Pulmonary artery endothelial cell (primary cell): Measurements from ENCODE around the gene TRIP13. TPM values are rescaled to one million over a fixed set of nuclear protein-coding genes. Genes with fewer than 3 reads are reported as not detected.
"Not testable (repeated sequence)": the region's sequence is repeated elsewhere in the genome, so short reads cannot be mapped to it uniquely, and the experiment has no call there.

Source experiments
- DNase-seq: peaks from one replicate; pipeline ENCODE4 v3.0.0-alpha.2; 2011; ENCODE audit warnings: low read depth, low spot score
- total RNA-seq: library from RNA; depleted of rRNA; stranded (reverse); fragments of >200 nt; gene quantifications from 2 replicates; pipeline ENCODE4 v1.2.3, GENCODE V29; 2014

TRIP13 gene
- total RNA-seq, 1 donor from 2014 or later: 37.9 TPM

- DNase-seq: no peak
Observed at GRCh38 chr5:891117-891836, 1.4 kb upstream of the TRIP13 start.

- DNase-seq: no peak
Observed at GRCh38 chr5:891837-892393, 769 bp upstream of the TRIP13 start.

DNA sequence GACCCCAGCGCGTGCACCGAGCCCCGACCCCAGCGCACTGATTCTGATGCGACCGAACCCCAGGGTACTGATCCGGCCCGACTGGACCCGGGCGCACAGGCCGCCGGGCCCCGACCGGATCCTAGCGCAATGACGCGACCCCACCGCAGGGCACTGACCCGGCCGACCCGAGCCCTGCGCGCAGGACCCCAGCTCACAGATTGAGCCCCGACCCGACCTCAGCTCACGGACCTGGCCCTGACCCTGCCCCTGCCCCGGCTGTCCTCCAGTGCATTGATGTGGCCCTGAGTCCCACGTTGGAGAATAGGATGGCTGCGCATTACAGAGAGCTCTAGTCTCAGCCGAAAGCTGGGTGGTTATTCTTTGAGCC, 438 bp downstream of the TRIP13 start:
- no peak for DNase-seq

DNA sequence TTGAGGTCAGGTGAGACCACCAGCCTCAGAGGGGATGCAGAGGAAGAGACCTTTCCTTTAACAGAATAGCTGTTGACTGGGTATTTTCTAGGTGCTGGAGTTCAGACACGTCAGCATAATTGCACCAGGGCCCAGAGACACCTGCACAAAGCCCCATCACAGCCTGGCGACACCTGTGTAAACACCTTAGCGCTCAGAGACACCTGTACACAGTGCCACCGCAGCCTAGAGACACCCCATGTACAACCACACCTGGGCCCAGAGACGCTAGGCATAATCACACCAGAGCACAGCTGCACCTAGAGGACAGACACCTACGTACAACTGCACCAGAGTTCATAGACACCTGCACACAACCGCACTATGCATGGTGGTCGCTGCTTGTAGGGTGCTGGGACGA, 1.0 kb downstream of the TRIP13 start:
- no peak for DNase-seq

DNA sequence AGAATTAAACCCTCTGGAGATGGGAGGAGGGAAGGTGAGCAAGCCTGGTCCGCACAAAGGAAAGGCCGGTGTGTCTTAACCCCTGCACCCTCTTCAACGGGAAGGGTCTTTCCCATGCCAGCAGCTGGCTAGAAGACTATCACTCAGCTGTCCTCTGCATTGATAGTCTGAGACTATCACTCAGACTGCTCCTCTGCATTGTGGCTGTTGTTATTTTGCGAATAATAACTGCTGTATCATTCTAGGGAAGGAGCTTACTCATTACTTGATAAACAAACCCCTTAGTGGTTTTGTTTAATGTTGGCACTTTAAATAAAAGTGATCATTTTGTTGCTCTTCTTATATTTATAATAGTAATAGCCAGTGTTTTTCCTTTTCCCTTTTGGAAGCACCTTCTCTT, 8.1 kb downstream of the TRIP13 start:
- no peak for DNase-seq

DNA sequence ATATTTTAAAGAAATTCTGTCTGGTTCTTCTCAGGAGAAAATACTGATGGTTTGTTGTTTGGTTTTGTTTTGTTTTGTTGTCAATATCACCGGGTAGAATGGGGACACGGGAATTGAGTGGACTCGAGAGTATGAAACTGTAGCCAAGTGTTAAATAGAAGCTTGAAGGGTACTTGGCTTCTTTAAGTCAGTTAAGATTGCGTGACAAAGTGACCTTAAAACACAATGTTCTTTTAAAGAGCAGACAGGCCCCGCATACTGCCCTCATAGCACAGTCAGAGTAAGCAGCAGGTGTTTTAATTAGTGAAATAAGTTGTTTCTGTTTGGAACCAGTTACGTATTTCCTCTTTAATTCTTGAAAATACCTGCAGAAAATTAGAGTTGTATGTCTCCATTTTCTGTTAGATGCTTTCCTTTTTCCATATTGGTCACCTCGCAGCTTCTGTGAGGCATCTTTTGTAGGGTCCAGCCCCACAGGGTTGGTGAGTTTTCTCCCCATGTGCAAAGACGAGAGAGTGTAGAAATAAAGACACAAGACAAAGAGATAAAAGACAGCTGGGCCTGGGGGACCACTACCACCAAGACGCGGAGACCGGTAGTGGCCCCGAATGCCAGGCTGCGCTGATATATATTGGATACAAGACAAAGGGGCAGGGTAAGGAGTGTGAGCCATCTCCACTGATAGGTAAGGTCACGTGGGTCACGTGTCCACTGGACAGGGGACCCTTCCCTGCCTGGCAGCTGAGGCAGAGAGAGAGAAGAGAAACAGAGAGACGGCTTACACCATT, 9.6 kb downstream of the TRIP13 start:
- DNase-seq: no peak

GRCh38 chr5:903756-904096, 11.0 kb downstream of the TRIP13 start:
- DNase-seq: no peak

GRCh38 chr5:905139-905642, 12.5 kb downstream of the TRIP13 start:
- DNase-seq: no peak

DNA sequence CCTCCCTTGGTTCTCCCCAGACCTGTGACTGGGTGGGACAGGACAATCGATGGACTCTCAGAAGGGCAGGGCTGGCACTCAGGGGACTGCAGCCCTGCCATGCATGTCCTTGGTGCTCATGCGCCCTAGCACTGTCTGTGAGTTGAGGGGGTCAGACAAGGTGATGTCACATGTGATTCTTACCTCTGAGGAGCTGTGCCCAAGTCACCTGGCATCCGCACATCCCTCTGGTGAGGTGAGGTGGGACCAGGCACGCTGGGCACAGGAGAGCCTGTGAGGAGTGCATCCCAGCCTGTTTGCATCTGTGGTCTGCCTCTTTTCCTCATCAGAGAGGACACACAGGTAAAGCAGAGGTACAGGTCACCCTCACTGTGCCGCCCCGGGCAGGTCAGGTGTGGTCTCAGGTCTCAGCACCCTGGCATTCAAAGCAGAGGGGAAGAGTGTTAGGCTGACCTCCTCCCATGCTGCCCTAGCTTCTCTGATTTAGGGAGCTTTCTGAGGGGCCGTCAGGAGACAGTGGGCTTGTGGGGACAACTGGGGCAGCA, 14.8 kb downstream of the TRIP13 start:
- no peak for DNase-seq

DNA sequence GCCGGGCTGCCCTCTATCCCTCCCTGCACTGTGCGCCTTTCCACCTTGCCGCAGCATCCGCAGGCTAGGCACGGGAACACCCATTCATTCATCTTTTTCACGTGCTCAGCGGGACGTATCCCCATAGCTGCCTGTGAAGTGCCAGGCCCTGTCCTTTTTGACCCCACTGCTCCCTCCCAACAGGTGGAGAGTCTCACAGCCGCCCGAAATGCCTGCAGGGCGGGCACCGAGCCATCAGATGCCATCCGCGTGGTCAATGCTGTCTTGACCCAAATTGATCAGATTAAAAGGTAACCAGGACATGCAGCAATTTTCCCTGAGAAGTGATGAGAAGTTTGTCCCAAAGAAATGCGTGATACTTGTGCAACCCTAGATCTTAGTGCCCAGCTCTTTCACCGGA, 15.5 kb downstream of the TRIP13 start:
- no peak for DNase-seq

DNA sequence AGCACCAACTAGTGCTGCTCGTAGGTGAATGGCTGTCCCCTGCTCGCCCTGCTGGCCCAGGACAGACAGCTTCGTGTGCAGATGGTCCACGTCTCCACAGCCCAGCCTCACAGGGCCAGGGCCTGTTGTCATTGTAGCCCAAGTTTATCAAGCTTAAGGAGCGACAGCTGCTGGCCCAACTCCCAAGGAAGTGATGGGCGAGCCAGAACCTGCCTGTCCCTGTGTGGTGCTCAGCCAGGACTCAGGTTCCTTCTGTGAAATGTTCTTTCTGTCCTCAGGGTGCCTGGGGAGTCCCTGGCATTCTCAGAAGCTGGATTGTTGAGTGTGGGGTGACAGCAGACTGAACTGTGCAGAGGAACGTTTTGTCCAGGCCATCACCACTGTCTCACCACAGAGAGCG, 16.4 kb downstream of the TRIP13 start:
- no peak for DNase-seq

- no peak for DNase-seq
Observed at GRCh38 chr5:909994-910768, 17.5 kb downstream of the TRIP13 start.

GRCh38 chr5:910769-911160, 18.1 kb downstream of the TRIP13 start:
- DNase-seq: no peak

- no peak for DNase-seq
Observed at GRCh38 chr5:911601-912000, 18.9 kb downstream of the TRIP13 start.

- peak; percentile 66 for DNase-seq
Observed at GRCh38 chr5:912280-913091, 19.8 kb downstream of the TRIP13 start.

DNA sequence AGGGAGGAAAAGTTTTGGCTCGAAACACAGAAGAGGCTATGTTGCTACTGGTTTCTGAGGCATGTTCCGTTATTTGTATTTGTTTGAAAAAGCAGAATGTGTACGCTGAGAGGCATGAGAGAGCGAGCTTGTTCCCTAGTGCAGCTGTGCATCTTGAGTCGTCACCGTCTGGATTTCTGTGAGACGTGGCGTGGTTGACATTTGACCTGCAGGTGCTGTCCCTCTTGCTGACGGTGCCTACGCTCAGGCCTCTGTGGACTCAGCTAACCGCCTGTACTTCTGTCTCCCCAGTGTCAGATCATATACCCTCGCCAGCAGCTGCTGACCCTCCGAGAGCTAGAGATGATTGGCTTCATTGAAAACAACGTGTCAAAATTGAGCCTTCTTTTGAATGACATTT, 21.5 kb downstream of the TRIP13 start:
- no peak for DNase-seq

GRCh38 chr5:914612-915011, 21.9 kb downstream of the TRIP13 start:
- DNase-seq: no peak

GRCh38 chr5:915346-915745, 22.7 kb downstream of the TRIP13 start:
- not testable (repeated sequence) for DNase-seq

DNA sequence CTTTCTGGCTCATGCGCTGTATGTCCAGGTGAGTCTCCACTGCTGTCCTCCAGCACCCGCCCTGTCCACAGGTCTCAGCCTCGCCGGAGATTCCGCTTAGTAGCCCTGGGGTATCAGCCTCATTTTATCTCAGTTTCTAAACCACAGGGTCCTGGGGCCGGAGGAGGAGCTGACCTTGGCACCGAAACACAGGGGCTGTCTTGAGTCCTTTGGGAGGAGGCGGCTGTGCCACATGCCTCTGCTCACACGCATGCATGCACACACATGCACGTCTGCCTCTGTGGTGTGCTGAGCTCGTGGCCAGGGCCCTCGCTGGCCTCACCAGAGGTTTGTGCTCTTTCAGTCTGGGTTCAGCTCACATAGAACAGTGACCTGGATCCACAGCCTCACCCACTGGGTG, 23.3 kb downstream of the TRIP13 start:
- DNase-seq: no peak

- DNase-seq: no peak
Observed at GRCh38 chr5:916441-917293, 24.0 kb downstream of the TRIP13 start.
